Mesenchymal stem cell (in vitro differentiated cells and primary cell): ENCODE data around the gene IQSEC2.

ENCODE experiments used
- DNase-seq: peaks from one replicate; pipeline ENCODE4 v3.0.0-alpha.2; 2013
- H2AFZ ChIP-seq: one replicate; pipeline ENCODE4 v1.6.1; 2013; ENCODE audit warnings: low read depth, mild to moderate bottlenecking, control low read depth, inconsistent platforms, low read length, moderate library complexity
- H2AK5ac ChIP-seq: 2 replicates; pipeline ENCODE4 v1.6.1; 2013; ENCODE audit warnings: low read length, moderate library complexity, mild to moderate bottlenecking, inconsistent platforms; ENCODE audit not compliant: severe bottlenecking
- H2BK120ac ChIP-seq: one replicate; pipeline ENCODE4 v1.6.1; 2013; ENCODE audit warnings: low read depth, mild to moderate bottlenecking, inconsistent platforms, low read length, moderate library complexity
- H2BK12ac ChIP-seq, 2 experiments: one replicate each; pipeline ENCODE4 v1.6.1; 2013; ENCODE audit warnings: inconsistent platforms in 2 of 2, low read length in 2 of 2, mild to moderate bottlenecking in 2 of 2, moderate library complexity in 2 of 2, control low read depth in 1 of 2
- H2BK15ac ChIP-seq: one replicate; pipeline ENCODE4 v1.6.1; 2013; ENCODE audit warnings: mild to moderate bottlenecking, low read depth, inconsistent platforms; ENCODE audit not compliant: poor library complexity, severe bottlenecking
- H2BK5ac ChIP-seq: 2 replicates; pipeline ENCODE4 v1.6.1; 2013; ENCODE audit warnings: low read depth, mild to moderate bottlenecking, low read length, control low read depth, inconsistent platforms; ENCODE audit not compliant: poor library complexity, severe bottlenecking
- H3K14ac ChIP-seq, 2 experiments: one replicate each; pipeline ENCODE4 v1.6.1; 2013; ENCODE audit warnings: inconsistent platforms in 2 of 2, low read length in 2 of 2, control low read depth in 1 of 2, mild to moderate bottlenecking in 1 of 2, moderate library complexity in 1 of 2
- H3K18ac ChIP-seq, 2 experiments: one replicate each; pipeline ENCODE4 v1.6.1; 2013; ENCODE audit warnings: inconsistent platforms in 2 of 2, low read length in 2 of 2, control low read depth in 1 of 2, low read depth in 1 of 2, mild to moderate bottlenecking in 1 of 2
- H3K23ac ChIP-seq, 2 experiments: one replicate each; pipeline ENCODE4 v1.6.1; 2013; ENCODE audit warnings: inconsistent platforms in 2 of 2, low read length in 2 of 2, mild to moderate bottlenecking in 2 of 2, moderate library complexity in 2 of 2, control low read depth in 1 of 2
- H3K27ac ChIP-seq: 2 replicates; pipeline ENCODE4 v1.5.1; 2013; ENCODE audit warnings: mild to moderate bottlenecking, moderate library complexity, low read length, control low read depth, inconsistent platforms; ENCODE audit not compliant: poor library complexity, severe bottlenecking
- H3K27me3 ChIP-seq, 2 experiments: 2 replicates each; pipeline versions ENCODE4 v1.6.1 to v1.7.0; 2013; ENCODE audit warnings: low read length in 2 of 2, mild to moderate bottlenecking in 2 of 2, moderate library complexity in 2 of 2, control low read depth in 1 of 2, inconsistent platforms in 1 of 2; ENCODE audit not compliant: control insufficient read depth in 1 of 2, insufficient read depth in 1 of 2
- H3K36me3 ChIP-seq, 2 experiments: 2 replicates each; pipeline versions ENCODE4 v1.6.1 to v1.7.0; 2013; ENCODE audit warnings: low read length in 2 of 2, control low read depth in 1 of 2, inconsistent platforms in 1 of 2, low read depth in 1 of 2, mild to moderate bottlenecking in 1 of 2; ENCODE audit not compliant: insufficient read depth in 2 of 2, control insufficient read depth in 1 of 2
- H3K4ac ChIP-seq, 2 experiments: one replicate each; pipeline ENCODE4 v1.6.1; 2013; ENCODE audit warnings: inconsistent platforms in 2 of 2, low read length in 2 of 2, mild to moderate bottlenecking in 2 of 2, moderate library complexity in 2 of 2, control low read depth in 1 of 2, low read depth in 1 of 2
- H3K4me1 ChIP-seq: 2 replicates; pipeline ENCODE4 v1.6.1; 2013; ENCODE audit warnings: low read depth, low read length, control low read depth; ENCODE audit not compliant: control insufficient read depth, insufficient read depth
- H3K4me2 ChIP-seq: 2 replicates; pipeline ENCODE4 v1.6.1; 2013; ENCODE audit warnings: low read length, mild to moderate bottlenecking, inconsistent platforms; ENCODE audit not compliant: poor library complexity, severe bottlenecking
- H3K4me3 ChIP-seq, 2 experiments: 2 replicates each; pipeline versions ENCODE4 v1.5.1 to v1.7.0; 2013; ENCODE audit warnings: low read length in 2 of 2, mild to moderate bottlenecking in 2 of 2, control low read depth in 1 of 2, low read depth in 1 of 2; ENCODE audit not compliant: insufficient read depth in 1 of 2
- H3K79me1 ChIP-seq: replicated peaks from 2 replicates; pipeline ENCODE4 v1.6.1; 2013; ENCODE audit warnings: mild to moderate bottlenecking, control low read depth, low read length, inconsistent platforms; ENCODE audit not compliant: poor library complexity, severe bottlenecking
- H3K9ac ChIP-seq: 2 replicates; pipeline ENCODE4 v1.7.0; 2013; ENCODE audit warnings: mild to moderate bottlenecking, low read length, moderate library complexity
- H3K9me3 ChIP-seq: 2 replicates; pipeline ENCODE4 v1.7.0; 2013; ENCODE audit warnings: mild to moderate bottlenecking, low read length; ENCODE audit not compliant: control insufficient read depth
- H4K8ac ChIP-seq: one replicate; pipeline ENCODE4 v1.6.1; 2013; ENCODE audit warnings: inconsistent platforms, mild to moderate bottlenecking, low read length, moderate library complexity
- H4K91ac ChIP-seq: one replicate; pipeline ENCODE4 v1.6.1; 2013; ENCODE audit warnings: mild to moderate bottlenecking, low read length, inconsistent platforms
- WGBS: methylation state at CpG from one replicate; pipeline ENCODE4 v1.1.7; 2013; ENCODE audit warnings: mixed read lengths; 5-methylcytosine and 5-hydroxymethylcytosine counted together

The IQSEC2 gene

GRCh38 chrX:53319614-53320542, 38.5 kb upstream of the IQSEC2 start:
- Histone ChIP-seq H3K79me1 (peaks cover 4% of the 10 kb centered on the region), H3K4ac (no peak overlapping the region), H3K27ac (no peak overlapping the region), H3K4me3 (peak overlapping the region; percentile 61 to 80), H2BK15ac (no peak overlapping the region), H2AFZ (peak overlapping the region; percentile 23), H3K23ac (no peak overlapping the region), H3K9me3 (no peaks in the 10 kb centered on the region), H3K4me2 (peak overlapping the region; percentile 92), H3K14ac (no peak overlapping the region), H3K36me3 (no peaks in the 10 kb centered on the region), H4K8ac (no peak overlapping the region), H2BK120ac (no peak overlapping the region), H3K4me1 (peaks cover 18% of the 10 kb centered on the region), H4K91ac (no peak overlapping the region), H2BK5ac (no peak overlapping the region), H3K18ac (peak overlapping the region in 1 of 2 experiments; percentile 66), H2BK12ac (no peak overlapping the region), H2AK5ac (no peak overlapping the region), H3K27me3 (peaks cover 35 to 89% of the 10 kb centered on the region in 2 experiments), H3K9ac (peak overlapping the region; percentile 76)
- DNase-seq, result no peak
- 7% methylated on average over 16 of the region's 32 CpGs for WGBS

DNA sequence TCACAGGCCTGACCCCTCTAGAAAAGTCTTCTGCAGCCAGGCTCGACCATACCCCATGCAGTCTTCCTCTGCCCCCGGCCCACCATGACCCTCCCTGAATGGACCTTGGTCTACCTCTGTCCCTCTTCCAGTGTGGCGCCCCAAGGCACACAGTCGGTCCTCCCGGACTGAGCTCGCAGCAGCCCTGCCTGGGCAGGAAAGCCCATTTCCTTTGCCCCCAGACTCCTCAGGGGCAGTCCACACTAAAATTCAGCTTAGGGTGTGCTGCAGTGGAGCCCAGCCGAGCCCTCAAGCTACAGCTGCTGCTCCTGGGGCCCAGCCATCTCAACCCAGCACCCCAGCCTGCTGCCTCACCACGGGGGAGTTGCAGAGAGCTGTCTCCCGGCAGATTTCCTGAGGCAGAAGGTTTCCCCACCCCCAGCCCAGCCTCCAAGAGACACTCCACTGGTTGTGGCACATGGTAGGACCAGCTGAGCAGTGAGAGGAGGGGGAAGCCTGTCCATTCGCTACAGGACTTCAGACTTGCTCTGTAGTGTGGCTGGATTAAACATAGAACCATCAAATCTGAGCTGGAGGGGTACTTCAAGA, 37.5 kb upstream of the IQSEC2 start:
- H3K4me2 ChIP-seq, result no peak overlapping the region
- WGBS, result 72% methylated on average over 8 of the region's 10 CpGs

DNA sequence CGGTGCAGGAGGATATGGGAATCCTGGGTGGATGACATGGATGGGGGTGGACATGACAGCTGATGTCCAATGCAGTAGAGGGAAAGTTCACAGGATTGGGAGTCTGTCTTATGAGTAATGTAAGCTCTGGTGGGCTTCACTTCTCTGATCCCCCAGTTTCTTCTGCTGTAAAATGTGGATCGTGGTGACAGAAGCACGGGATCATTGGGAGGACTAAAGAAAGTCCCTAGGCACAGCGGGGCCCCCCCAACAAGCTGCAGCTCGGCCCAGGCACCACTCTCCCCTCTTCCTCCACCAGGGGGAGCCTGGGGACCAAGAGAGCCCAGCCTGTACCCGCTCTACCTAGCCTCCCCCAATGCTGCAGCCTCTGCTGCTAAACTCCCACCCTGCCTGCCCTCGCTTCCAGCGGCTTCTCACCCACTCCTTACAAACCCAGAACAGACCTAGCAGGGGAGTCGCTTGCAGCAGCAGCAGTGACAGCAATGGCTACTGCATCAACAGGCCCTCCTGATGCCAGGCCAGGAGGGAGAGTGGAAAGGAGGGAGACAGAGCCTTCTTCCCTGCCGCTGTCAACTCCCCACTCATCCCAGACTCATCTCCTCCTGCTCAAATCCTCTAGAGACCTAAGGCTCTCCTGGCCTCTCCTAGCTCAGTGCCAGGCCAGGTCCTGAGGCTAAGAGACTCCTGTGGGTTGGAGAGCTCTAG, 36.1 kb upstream of the IQSEC2 start:
- Histone ChIP-seq H2BK15ac (no peak overlapping the region), H3K23ac (no peak overlapping the region), H3K9ac (no peak overlapping the region), H3K27ac (no peak overlapping the region), H4K8ac (no peak overlapping the region), H3K36me3 (no peaks in the 10 kb centered on the region), H2BK120ac (no peak overlapping the region), H2BK5ac (no peak overlapping the region), H3K9me3 (no peaks in the 10 kb centered on the region), H3K18ac (peak overlapping the region in 1 of 2 experiments; percentile 12), H3K4ac (no peak overlapping the region), H2AFZ (no peak overlapping the region), H3K4me2 (no peak overlapping the region), H3K4me1 (peaks cover 19% of the 10 kb centered on the region), H2AK5ac (no peak overlapping the region), H3K79me1 (peaks cover 4% of the 10 kb centered on the region), H2BK12ac (no peak overlapping the region), H3K4me3 (no peak overlapping the region), H3K14ac (peak overlapping the region in 1 of 2 experiments; percentile 3), H3K27me3 (peaks cover 28 to 74% of the 10 kb centered on the region in 2 experiments), H4K91ac (no peak overlapping the region)
- DNase-seq, result peak; percentile 46
- WGBS, result 9% methylated on average over 4 of the region's 10 CpGs

More for the DNA sequence above, 37.5 kb upstream of the IQSEC2 start:
- no peak overlapping the region for H4K8ac ChIP-seq
- H3K27ac ChIP-seq, result no peak overlapping the region
- peaks cover 35 to 87% of the 10 kb centered on the region in 2 experiments for H3K27me3 ChIP-seq
- H2BK120ac ChIP-seq, result no peak overlapping the region
- no peak overlapping the region for H3K23ac ChIP-seq
- H2BK15ac ChIP-seq, result no peak overlapping the region
- no peak overlapping the region for H3K4ac ChIP-seq
- H2AFZ ChIP-seq, result no peak overlapping the region
- no peak overlapping the region for H3K14ac ChIP-seq
- H3K9ac ChIP-seq, result peak overlapping the region; percentile 76
- H2BK12ac ChIP-seq, result no peak overlapping the region
- peaks cover 18% of the 10 kb centered on the region for H3K4me1 ChIP-seq
- no peaks in the 10 kb centered on the region for H3K9me3 ChIP-seq
- no peaks in the 10 kb centered on the region for H3K36me3 ChIP-seq
- H4K91ac ChIP-seq, result no peak overlapping the region
- H2AK5ac ChIP-seq, result no peak overlapping the region
- peak overlapping the region in 1 of 2 experiments; percentile 80 for H3K4me3 ChIP-seq
- DNase-seq, result no peak
- peak overlapping the region in 1 of 2 experiments; percentile 52 for H3K18ac ChIP-seq
- no peak overlapping the region for H2BK5ac ChIP-seq
- H3K79me1 ChIP-seq, result peaks cover 4% of the 10 kb centered on the region

DNA sequence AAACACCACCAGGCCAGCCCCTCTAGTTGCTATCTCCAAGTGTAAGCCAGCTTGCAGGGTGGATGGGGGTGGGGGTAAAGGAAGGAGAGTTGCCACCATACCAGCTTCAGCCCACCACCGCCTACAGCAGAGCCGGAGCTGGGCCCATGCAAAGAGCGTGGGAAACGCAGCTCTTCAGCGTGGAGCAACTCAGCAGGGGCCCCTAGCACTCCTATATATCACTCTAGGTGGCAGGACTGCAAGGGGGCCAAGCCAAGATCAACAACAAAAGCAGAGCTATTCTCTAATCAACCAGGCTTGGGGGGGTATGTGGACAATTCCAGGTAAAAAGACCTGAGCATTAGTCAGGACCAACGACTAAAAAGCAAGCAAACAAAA, 35.5 kb upstream of the IQSEC2 start:
- Histone ChIP-seq H3K79me1 (peaks cover 4% of the 10 kb centered on the region), H2BK15ac (no peak overlapping the region), H3K14ac (no peak overlapping the region), H3K4me3 (no peak overlapping the region), H3K27ac (no peak overlapping the region), H2AK5ac (no peak overlapping the region), H3K9me3 (no peaks in the 10 kb centered on the region), H3K4me1 (peaks cover 19% of the 10 kb centered on the region), H4K8ac (no peak overlapping the region), H3K4ac (no peak overlapping the region), H3K9ac (no peak overlapping the region), H2AFZ (no peak overlapping the region), H2BK12ac (no peak overlapping the region), H3K36me3 (no peaks in the 10 kb centered on the region), H4K91ac (no peak overlapping the region), H3K4me2 (no peak overlapping the region), H2BK120ac (no peak overlapping the region), H2BK5ac (no peak overlapping the region), H3K18ac (peak overlapping the region in 1 of 2 experiments; percentile 12), H3K23ac (no peak overlapping the region), H3K27me3 (peaks cover 23 to 67% of the 10 kb centered on the region in 2 experiments)
- 73% methylated on average over 3 of the region's 6 CpGs for WGBS
- no peak for DNase-seq
